Measurements from ENCODE around the gene FDXR.

Gene FDXR

DNA sequence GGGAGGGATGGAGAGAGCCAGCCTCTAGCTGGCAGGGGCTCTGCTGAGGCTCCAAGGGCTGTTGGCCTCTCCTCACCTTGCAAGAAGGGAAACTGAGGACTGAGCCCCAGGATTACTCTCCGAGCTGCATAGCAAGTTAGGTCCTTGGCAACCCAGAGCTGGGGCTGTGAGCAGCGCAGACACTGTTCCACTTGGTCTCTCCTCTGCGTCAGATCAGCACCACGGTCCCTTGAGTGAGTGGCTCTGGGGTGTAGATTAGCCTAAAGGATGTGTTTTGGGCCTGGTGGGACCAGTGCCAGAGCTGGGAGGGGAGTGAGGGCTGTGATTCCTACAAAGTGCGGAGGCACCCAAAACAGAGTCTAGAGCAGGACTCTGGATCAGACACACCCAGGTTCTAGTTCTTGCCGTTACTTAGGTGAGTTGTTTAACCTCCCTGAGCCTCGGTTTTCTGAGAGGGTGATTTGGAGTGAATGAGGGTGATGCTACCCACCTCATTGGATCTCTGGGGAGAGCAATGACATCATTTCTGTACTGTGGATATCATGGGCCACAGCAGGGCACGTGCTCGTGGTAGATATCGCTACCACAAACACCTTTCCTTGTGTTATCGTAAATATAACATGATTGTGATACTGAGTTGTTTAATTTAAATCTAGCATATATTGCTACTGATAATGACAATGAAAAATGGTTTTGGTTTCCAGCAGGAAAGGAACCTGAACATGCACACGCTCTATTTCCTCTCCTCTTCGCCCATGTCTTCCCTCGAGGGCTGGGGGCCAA is 28.8 kb upstream of the FDXR start:
- in situ Hi-C loops (cut with HindIII; ENCODE audit: low sequenced_read_pairs): no loop called here

DNA sequence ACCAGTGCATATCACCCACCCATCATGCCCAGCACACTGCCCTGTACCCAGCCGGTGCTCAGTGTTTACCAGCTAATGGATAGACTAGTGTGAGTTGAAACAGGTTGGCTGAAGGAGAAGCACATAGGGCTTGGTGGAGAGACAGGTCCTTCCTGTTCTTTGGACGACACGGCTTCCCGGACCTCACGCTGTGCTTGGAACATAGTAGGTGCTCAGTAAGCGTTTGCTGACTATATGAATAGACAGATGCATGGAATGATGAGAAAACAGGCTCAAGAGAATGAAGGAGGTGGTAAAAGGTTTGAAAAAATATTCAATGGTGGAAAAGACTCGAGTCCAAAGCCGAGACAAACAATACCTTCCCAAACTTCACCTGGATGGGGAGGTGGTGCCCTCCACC is 27.4 kb upstream of the FDXR start:
- in situ Hi-C loops (cut with HindIII; ENCODE audit: low sequenced_read_pairs): no loop called here

DNA sequence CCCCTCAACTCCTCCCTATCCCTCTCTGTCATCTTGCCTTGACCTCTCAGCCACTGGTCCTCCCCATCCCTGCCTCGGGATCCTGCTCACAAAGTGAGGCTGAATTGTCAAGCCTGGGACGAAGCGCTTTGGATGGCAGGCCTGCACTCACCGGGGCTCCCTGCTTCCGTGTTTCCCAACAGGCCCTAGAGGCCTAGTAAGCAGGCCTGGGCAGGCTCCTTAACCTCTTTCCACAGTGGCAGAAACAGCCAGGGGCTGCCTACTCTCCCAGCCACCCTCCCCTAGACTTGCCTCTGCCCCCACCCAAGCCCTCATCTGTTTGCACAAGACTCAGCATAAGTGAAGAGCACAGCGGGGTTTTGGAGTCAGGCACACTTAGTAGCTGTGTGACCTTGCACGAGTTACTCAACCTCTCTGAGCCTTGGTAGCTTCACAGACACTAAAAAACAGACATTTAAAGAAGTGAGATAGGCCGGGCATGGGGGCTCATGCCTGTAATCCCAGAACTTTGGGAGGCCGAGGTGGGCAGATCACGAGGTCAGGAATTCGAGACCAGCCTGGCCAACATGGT is 25.7 kb upstream of the FDXR start:
- in situ Hi-C loops (cut with HindIII; ENCODE audit: low sequenced_read_pairs): no loop called here

DNA sequence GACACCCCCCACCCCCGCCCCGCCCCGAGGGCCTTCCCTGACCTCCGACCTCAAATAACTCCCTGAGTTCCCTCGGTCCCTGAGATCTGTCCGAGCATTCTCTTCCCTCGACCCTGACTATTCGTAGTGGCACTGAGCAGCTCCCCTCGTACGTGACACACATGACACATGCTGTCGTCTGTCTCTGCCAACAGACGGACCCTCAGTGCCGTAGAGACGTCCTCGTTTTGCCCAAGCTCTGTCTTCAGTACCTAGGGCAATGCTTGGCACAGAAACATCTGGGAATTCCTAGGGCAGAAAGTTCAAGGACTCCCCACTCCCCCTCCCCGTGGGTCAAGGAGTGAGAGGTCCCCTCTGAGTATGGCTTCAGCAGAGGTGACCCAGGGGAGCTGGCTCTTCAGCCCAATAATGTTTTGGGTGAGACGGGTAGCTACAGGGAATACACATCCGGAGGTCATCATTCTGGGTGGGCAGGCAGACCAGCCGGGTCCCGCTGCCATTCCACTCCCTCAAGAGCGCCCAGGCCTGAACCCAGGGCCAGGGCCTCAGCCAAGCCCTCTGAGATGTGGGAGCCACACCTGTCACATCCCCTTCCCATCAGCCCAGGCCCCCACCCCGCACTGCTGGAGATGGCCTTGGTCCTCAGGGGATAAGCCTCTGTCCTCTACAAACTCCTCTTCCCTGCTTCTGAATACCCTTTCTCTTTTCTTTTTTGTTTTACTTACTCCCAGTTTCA is 21.3 kb upstream of the FDXR start:
- in situ Hi-C loops (cut with HindIII; ENCODE audit: low sequenced_read_pairs): no loop called here

DNA sequence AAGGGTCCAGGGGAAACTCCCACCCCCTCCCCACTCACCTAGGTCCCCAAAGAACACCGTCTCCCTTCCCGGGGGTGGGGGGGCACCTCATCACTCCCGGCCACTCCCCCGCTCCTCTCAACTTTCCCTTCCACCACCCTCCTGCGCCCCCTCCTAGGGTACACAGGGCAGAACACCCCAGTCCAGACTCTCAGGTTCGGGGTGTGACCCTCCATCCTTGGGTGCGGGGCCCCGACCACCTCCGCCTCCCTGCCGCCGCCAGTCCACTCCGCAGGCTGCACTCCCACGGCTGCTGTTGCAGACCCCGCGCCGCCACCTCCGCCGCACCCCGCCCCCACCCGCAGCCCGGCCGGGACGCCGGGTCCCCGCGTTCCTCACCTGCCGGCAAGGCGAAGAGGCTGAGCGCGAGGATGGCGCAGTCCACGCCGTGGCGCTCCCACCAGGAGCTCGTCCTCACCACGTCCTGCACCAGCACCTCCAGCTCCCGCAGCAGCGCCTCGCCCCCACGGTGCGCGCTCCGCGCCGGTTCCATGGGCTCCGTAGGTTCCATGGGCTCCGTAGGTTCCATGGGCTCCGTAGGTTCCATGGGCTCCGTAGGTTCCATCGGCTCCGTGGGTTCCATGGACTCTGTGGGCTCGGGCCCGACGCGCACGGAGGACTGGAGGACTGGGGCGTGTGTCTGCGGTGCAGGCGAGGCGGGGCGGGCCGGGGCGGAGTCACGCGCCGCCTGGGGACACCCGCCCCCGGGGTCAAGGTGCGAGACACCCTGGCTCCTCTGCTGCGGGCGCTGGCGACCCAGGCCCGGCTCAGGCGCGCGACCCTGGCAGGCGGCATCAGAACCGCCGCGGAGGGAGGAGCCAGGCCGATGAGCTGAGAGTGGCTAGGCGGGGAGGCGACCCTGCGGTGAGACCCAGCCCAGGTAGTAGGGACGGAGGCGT is 20.4 kb upstream of the FDXR start, which contains the start of gene FADS6:
Gene FADS6, minus strand, starts transcription at position 660 of the 938 bp plus-strand sequence. Its CDS starts 38 bp downstream, at position 622.
- in situ Hi-C loops (cut with HindIII; ENCODE audit: low sequenced_read_pairs): no loop called here

GRCh38 chr17:74892013-74892841 is 19.4 kb upstream of the FDXR start:
- in situ Hi-C loops (cut with HindIII; ENCODE audit: low sequenced_read_pairs): no loop called here

- in situ Hi-C loops (cut with HindIII; ENCODE audit: low sequenced_read_pairs): no loop called here
Measured at GRCh38 chr17:74890554-74890953, 17.8 kb upstream of the FDXR start.

DNA sequence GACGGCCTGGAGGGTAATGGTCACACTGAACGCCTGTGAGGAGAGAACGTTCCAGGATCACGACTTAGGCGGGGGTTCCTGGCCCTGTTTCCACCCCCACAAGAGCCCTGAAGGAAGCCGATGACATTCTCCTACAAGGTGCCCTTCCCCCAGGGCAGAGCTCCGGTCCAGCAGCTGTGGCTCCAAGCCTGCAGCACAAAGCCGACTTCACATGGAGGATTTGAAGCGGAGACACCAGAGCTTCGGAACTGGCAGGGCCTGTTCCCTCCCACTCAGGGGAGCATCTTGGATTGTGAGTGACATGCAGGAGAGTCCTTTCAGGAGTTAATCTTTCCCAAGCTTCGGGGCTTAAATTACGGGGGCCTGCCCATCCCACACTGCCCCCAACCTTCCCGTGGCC is 15.7 kb upstream of the FDXR start:
- in situ Hi-C loops (cut with HindIII; ENCODE audit: low sequenced_read_pairs): loop anchor here (5.0 kb wide), 1 partner anchor 76 kb away; no protein-coding TSS in a partner anchor

DNA sequence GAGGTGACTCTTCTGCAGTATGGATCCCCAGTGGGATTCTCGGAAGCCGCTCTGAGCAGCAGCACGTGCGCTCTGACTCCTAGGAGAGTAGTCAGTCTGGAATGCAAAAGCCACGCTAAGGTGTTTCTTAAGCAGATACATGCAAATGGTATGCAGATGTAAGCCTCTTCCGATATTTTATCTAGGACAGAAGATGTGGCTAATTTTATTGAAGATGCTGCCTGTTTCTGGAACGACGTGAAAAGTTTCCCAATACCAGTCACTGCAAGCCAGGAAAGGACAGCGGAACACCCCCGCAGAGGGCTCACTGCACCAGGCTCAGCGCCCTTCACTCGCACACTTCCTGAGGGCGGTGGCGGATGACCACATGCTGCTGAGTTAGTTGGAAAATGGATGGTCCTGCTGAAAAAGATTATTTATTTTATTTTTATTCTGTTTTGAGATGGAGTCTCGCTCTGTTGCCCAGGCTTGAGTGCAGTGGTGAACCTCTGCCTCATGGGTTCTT is 10.5 kb upstream of the FDXR start:
- in situ Hi-C loops (cut with HindIII; ENCODE audit: low sequenced_read_pairs): no loop called here

- in situ Hi-C loops (cut with HindIII; ENCODE audit: low sequenced_read_pairs): no loop called here
Measured at GRCh38 chr17:74882517-74883240, 9.9 kb upstream of the FDXR start.

GRCh38 chr17:74881073-74881472 is 8.3 kb upstream of the FDXR start:
- in situ Hi-C loops (cut with HindIII; ENCODE audit: low sequenced_read_pairs): no loop called here

- in situ Hi-C loops (cut with HindIII; ENCODE audit: low sequenced_read_pairs): no loop called here
Measured at GRCh38 chr17:74879308-74879707, 6.5 kb upstream of the FDXR start.

GRCh38 chr17:74878658-74879057 is 5.9 kb upstream of the FDXR start:
- in situ Hi-C loops (cut with HindIII; ENCODE audit: low sequenced_read_pairs): no loop called here

- in situ Hi-C loops (cut with HindIII; ENCODE audit: low sequenced_read_pairs): no loop called here
Measured at GRCh38 chr17:74877592-74878548, 5.1 kb upstream of the FDXR start.

- in situ Hi-C loops (cut with HindIII; ENCODE audit: low sequenced_read_pairs): no loop called here
Measured at GRCh38 chr17:74875977-74876593, 3.3 kb upstream of the FDXR start.

- in situ Hi-C loops (cut with HindIII; ENCODE audit: low sequenced_read_pairs): no loop called here
Measured at GRCh38 chr17:74875155-74875976, 2.6 kb upstream of the FDXR start.

GRCh38 chr17:74874615-74875037 is 1.8 kb upstream of the FDXR start:
- in situ Hi-C loops (cut with HindIII; ENCODE audit: low sequenced_read_pairs): no loop called here

Measured in endothelial cell of hepatic sinusoid (primary cell).